H1 (cell line): ENCODE measurements around the gene VPS72. TPM values are rescaled to one million over a fixed set of nuclear protein-coding genes. Genes with fewer than 3 reads are reported as not detected.

Experiments used
- CTCF ChIA-PET: fragments of 300-600 bp; sonication (Branson Sonifier 250); formaldehyde crosslinking; loops from one replicate; lab custom pipeline; 2021; ENCODE audit not compliant: partially characterized antibody; lab: Charles Lee
- POLR2A ChIA-PET: fragments of 300-600 bp; sonication (Branson Sonifier 250); formaldehyde crosslinking; loops from one replicate; lab custom pipeline; 2021; ENCODE audit warnings: inconsistent platforms; ENCODE audit not compliant: partially characterized antibody; lab: Charles Lee
- DNase-seq, 2 experiments: peaks; one replicate each; pipeline versions ENCODE4 v3.0.0 to v3.0.0-alpha.2; 2010 to 2022; ENCODE audit warnings: low spot score in 2 of 2, low read depth in 1 of 2, mixed read lengths in 1 of 2
- FAIRE-seq: peaks from 2 replicates; lab custom pipeline; 2011; peaks lifted over from hg19 to GRCh38; lab: Jason Lieb, UNC
- H2AFZ ChIP-seq: 2 replicates; pipeline ENCODE4 v1.8.1; 2012; ENCODE audit warnings: low read length, inconsistent platforms
- H2AK5ac ChIP-seq: 2 replicates; pipeline ENCODE4 v1.6.1; 2013; ENCODE audit warnings: low read depth, low read length
- H2BK120ac ChIP-seq: replicated peaks from 2 replicates; pipeline ENCODE3; 2013; ENCODE audit warnings: low read depth, low read length, inconsistent platforms
- H2BK12ac ChIP-seq: 2 replicates; pipeline ENCODE4 v1.6.1; 2013; ENCODE audit warnings: low read depth, low read length
- H2BK15ac ChIP-seq: 2 replicates; pipeline ENCODE4 v1.6.1; 2013; ENCODE audit warnings: low read length
- H2BK20ac ChIP-seq: 2 replicates; pipeline ENCODE4 v1.6.1; 2013; ENCODE audit warnings: low read length
- H2BK5ac ChIP-seq: 2 replicates; pipeline ENCODE4 v1.6.1; 2013; ENCODE audit warnings: low read depth, low read length
- H3K14ac ChIP-seq: 2 replicates; pipeline ENCODE4 v1.6.1; 2013; ENCODE audit warnings: inconsistent platforms; ENCODE audit not compliant: insufficient read length
- H3K18ac ChIP-seq: 2 replicates; pipeline ENCODE4 v1.6.1; 2013; ENCODE audit warnings: low read length; ENCODE audit errors: extremely low read depth
- H3K23ac ChIP-seq: 2 replicates; pipeline ENCODE4 v1.6.1; 2013; ENCODE audit warnings: inconsistent platforms; ENCODE audit not compliant: insufficient read length
- H3K23me2 ChIP-seq: 2 replicates; pipeline ENCODE4 v1.6.1; 2013; ENCODE audit warnings: low read depth, low read length
- H3K27ac ChIP-seq: 2 replicates; pipeline ENCODE4 v1.6.1; 2011; ENCODE audit warnings: low read depth, low read length, inconsistent platforms
- H3K27me3 ChIP-seq, 4 experiments: replicated peaks in 1 of 4; 1 replicate in 1 of 4; 2 replicates in 3 of 4; pipeline versions ENCODE4 v1.6.1 to v1.8.1; 2011 to 2013; ENCODE audit warnings: low read length in 3 of 4, mild to moderate bottlenecking in 3 of 4, inconsistent platforms in 2 of 4, mixed read lengths in 2 of 4, moderate library complexity in 1 of 4; ENCODE audit not compliant: control insufficient read depth in 3 of 4, insufficient read depth in 3 of 4; ENCODE audit errors: extremely low read depth in 1 of 4
- H3K36me3 ChIP-seq, 4 experiments: 2 replicates each; pipeline versions ENCODE4 v1.6.1 to v1.8.1; 2011 to 2013; ENCODE audit warnings: mild to moderate bottlenecking in 4 of 4, low read length in 3 of 4, moderate library complexity in 2 of 4, control low read depth in 1 of 4, inconsistent platforms in 1 of 4; ENCODE audit not compliant: insufficient read depth in 4 of 4, control insufficient read depth in 2 of 4
- H3K4ac ChIP-seq: replicated peaks from 2 replicates; pipeline ENCODE3; 2013; ENCODE audit warnings: low read length, low read depth, mixed read lengths, inconsistent platforms; ENCODE audit not compliant: insufficient read length
- H3K4me1 ChIP-seq, 4 experiments: replicated peaks in 1 of 4; 1 replicate in 1 of 4; 2 replicates in 3 of 4; pipeline versions ENCODE4 v1.6.1 to v1.8.1; 2011 to 2013; ENCODE audit warnings: low read length in 3 of 4, inconsistent platforms in 2 of 4, mixed read lengths in 1 of 4; ENCODE audit not compliant: insufficient read depth in 4 of 4, control insufficient read depth in 3 of 4
- H3K4me2 ChIP-seq, 2 experiments: 2 replicates each; pipeline versions ENCODE4 v1.6.1 to v1.8.1; 2011 to 2013; ENCODE audit warnings: low read depth in 2 of 2, low read length in 2 of 2, control low read depth in 1 of 2, inconsistent platforms in 1 of 2, mild to moderate bottlenecking in 1 of 2; ENCODE audit not compliant: insufficient read depth in 1 of 2
- H3K4me3 ChIP-seq, 4 experiments: fragments of 200-600, 300-600 bp in 1 of 4; sonication (generic), shearing (Covaris generic), sonication (Bioruptor Twin) in 1 of 4; 2 replicates each; pipeline versions ENCODE4 v1.5.1 to v1.8.1; 2011 to 2016; ENCODE audit warnings: low read length in 4 of 4, low read depth in 3 of 4, control low read depth in 2 of 4, inconsistent platforms in 2 of 4, mild to moderate bottlenecking in 2 of 4, mixed read lengths in 1 of 4, moderate library complexity in 1 of 4; ENCODE audit not compliant: insufficient read depth in 2 of 4; ENCODE audit errors: extremely low read depth in 1 of 4
- H3K56ac ChIP-seq: replicated peaks from 2 replicates; pipeline ENCODE3; 2013; ENCODE audit warnings: low read depth, mild to moderate bottlenecking, mixed read lengths, low read length, inconsistent platforms; ENCODE audit not compliant: insufficient read length
- H3K79me1 ChIP-seq: 2 replicates; pipeline ENCODE4 v1.6.1; 2013; ENCODE audit warnings: low read depth, low read length, control low read depth
- H3K79me2 ChIP-seq, 2 experiments: 2 replicates each; pipeline versions ENCODE4 v1.6.1 to v1.8.1; 2012 to 2013; ENCODE audit warnings: low read length in 2 of 2, mild to moderate bottlenecking in 2 of 2, inconsistent platforms in 1 of 2; ENCODE audit not compliant: insufficient read depth in 2 of 2, control insufficient read depth in 1 of 2
- H3K9ac ChIP-seq, 4 experiments: replicated peaks in 1 of 4; 1 replicate in 1 of 4; 2 replicates in 3 of 4; pipeline versions ENCODE4 v1.6.1 to v1.8.1; 2011 to 2013; ENCODE audit warnings: low read depth in 3 of 4, low read length in 3 of 4, control low read depth in 2 of 4, mild to moderate bottlenecking in 2 of 4, moderate library complexity in 2 of 4, inconsistent platforms in 1 of 4; ENCODE audit errors: extremely low read depth in 1 of 4
- H3K9me3 ChIP-seq, 2 experiments: 2 replicates each; pipeline versions ENCODE4 v1.6.1 to v1.8.1; 2012 to 2013; ENCODE audit warnings: mild to moderate bottlenecking in 2 of 2, moderate library complexity in 2 of 2, control low read depth in 1 of 2, inconsistent platforms in 1 of 2, low read depth in 1 of 2, low read length in 1 of 2, mixed read lengths in 1 of 2; ENCODE audit not compliant: insufficient read depth in 2 of 2
- H4K20me1 ChIP-seq, 2 experiments: replicated peaks in 1 of 2; 2 replicates each; pipeline versions ENCODE3 to v1.8.1; 2011 to 2013; ENCODE audit warnings: inconsistent platforms in 2 of 2, low read length in 2 of 2, mild to moderate bottlenecking in 1 of 2; ENCODE audit not compliant: insufficient read depth in 2 of 2, control insufficient read depth in 1 of 2
- H4K5ac ChIP-seq: 2 replicates; pipeline ENCODE4 v1.6.1; 2013; ENCODE audit warnings: low read length, low read depth, mixed read lengths, inconsistent platforms; ENCODE audit not compliant: insufficient read length
- H4K8ac ChIP-seq: 2 replicates; pipeline ENCODE4 v1.8.0; 2013; ENCODE audit warnings: mild to moderate bottlenecking, moderate library complexity, low read length, inconsistent platforms; ENCODE audit not compliant: insufficient read depth; ENCODE audit errors: extremely low read depth
- H4K91ac ChIP-seq: replicated peaks from 2 replicates; pipeline ENCODE3; 2013; ENCODE audit warnings: low read length, mixed read lengths, inconsistent platforms; ENCODE audit not compliant: insufficient read length
- CTBP2 ChIP-seq: IDR thresholded peaks from 2 replicates; pipeline ENCODE4 v1.7.0; 2011; ENCODE audit warnings: borderline replicate concordance, mild to moderate bottlenecking, moderate library complexity, mixed read lengths, low read length; ENCODE audit not compliant: insufficient read depth, insufficient read length
- E2F6 ChIP-seq: IDR thresholded peaks from 2 replicates; pipeline ENCODE4 v1.6.1; 2012; ENCODE audit warnings: inconsistent platforms
- EZH2 ChIP-seq: fragments of 200-600 bp; sonication (generic); IDR thresholded peaks from 2 replicates; pipeline ENCODE4 v1.7.1; 2012; ENCODE audit warnings: low read depth, mild to moderate bottlenecking, moderate library complexity, low read length, inconsistent platforms; ENCODE audit not compliant: severe bottlenecking
- HDAC2 ChIP-seq, 2 experiments: fragments of 300-600 bp in 1 of 2; sonication (generic) in 1 of 2; IDR thresholded peaks; 2 replicates each; pipeline ENCODE4 v1.6.1; 2011 to 2012; ENCODE audit warnings: low read depth in 2 of 2, low read length in 2 of 2, mild to moderate bottlenecking in 2 of 2, moderate library complexity in 2 of 2, borderline replicate concordance in 1 of 2, inconsistent platforms in 1 of 2
- JUN ChIP-seq: IDR thresholded peaks from 2 replicates; pipeline ENCODE4 v1.6.1; 2011; ENCODE audit warnings: low read depth, mild to moderate bottlenecking, improper control_type of control experiment, low read length
- KDM5A ChIP-seq: fragments of 200-600 bp; IDR thresholded peaks from 2 replicates; pipeline ENCODE4 v1.7.1; 2012; ENCODE audit warnings: mild to moderate bottlenecking, low read length, inconsistent platforms, mixed read lengths
- NRF1 ChIP-seq: IDR thresholded peaks from 2 replicates; pipeline ENCODE4 v1.6.1; 2011; ENCODE audit warnings: mild to moderate bottlenecking, low read depth, low read length, improper control_type of control experiment
- SP1 ChIP-seq: IDR thresholded peaks from 2 replicates; pipeline ENCODE4 v1.6.1; 2011; ENCODE audit warnings: low read depth, low read length
- SRF ChIP-seq: IDR thresholded peaks from 2 replicates; pipeline ENCODE4 v1.6.1; 2011; ENCODE audit warnings: mild to moderate bottlenecking, low read depth, low read length, moderate library complexity
- WGBS, 2 experiments: shearing (Covaris generic) in 1 of 2; methylation state at CpG; one replicate each; pipeline versions ENCODE4 v1.1.6 to v1.1.7; 2013 to 2015; ENCODE audit warnings: low lambda C conversion rate in 2 of 2, mixed read lengths in 2 of 2, inconsistent platforms in 1 of 2, low coverage in 1 of 2, missing lambda C conversion rate in 1 of 2; ENCODE audit not compliant: insufficient replicate concordance in 2 of 2, insufficient coverage in 1 of 2, insufficient read length in 1 of 2; ENCODE audit errors: extremely low coverage in 1 of 2, missing lambda C conversion rate in 1 of 2; 5-methylcytosine and 5-hydroxymethylcytosine counted together
- polyA plus RNA-seq, 7 experiments: library from polyadenylated mRNA; depleted of rRNA in 3 of 7; stranded (reverse) in 5 of 7; unstranded in 2 of 7; fragments of >200 nt in 5 of 7; fragments of 200-250 nt in 2 of 7; gene quantifications; 1 replicate in 5 of 7; 2 replicates in 1 of 7; 4 replicates in 1 of 7; pipeline versions ENCODE4 v1.2.1 to v1.2.3, GENCODE V29; 2011 to 2013; ENCODE audit warnings: missing spikeins in 2 of 7, mixed read lengths in 2 of 7
- total RNA-seq: library from RNA; stranded (reverse); fragmentation: NEBNext Ultra II Directional; extraction: Animal tissue kit (Norgen Biotek cat#: 25700); gene quantifications from 2 replicates; pipeline ENCODE4 v1.2.1, GENCODE V29; 2021
- TF ChIP-seq, protein P1 (sequence below): IDR thresholded peaks from 2 replicates; pipeline ENCODE4 v1.6.1; 2011; ENCODE audit warnings: low read length, improper control_type of control experiment

VPS72 gene
- total and polyA plus RNA-seq, 2 of the 8 experiments (the other 6 are each of a cell fraction or from before 2014, with no cell fraction given) = 86.6 to 121 TPM

DNA sequence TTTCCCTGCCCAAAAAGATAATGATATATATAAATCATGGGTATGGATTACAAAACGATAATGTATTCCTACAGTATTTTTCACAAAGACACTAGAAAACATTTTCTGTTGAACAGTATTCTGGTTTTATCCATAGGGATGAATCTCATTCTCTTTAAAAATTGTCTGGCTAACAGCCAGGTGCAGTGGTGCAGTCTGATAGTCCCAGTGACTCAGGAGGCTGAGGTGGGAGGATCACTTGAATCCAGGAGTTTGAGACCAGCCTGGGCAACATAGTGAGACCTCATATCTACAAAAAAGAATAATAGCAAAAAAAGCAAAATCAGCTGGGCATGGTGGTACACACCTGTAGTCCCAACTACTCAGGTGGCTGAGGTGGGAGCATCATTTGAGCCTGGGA, 31.6 kb upstream of the VPS72 start:
- WGBS, 2 experiments = 80% methylated on average over 1 of the region's 1 CpG; no CpG with 5 or more reads in 1 of the 2 experiments
- H3K4me1 ChIP-seq = peaks cover 0 to 5% (median under 1%) of the 10 kb centered on the region in 4 experiments; a peak in 2 of 7 replicates
- CTCF ChIA-PET = interaction anchor here (0.6 to 1.1 kb wide), 2 partner anchors 15 to 698 kb away, joined by 3 to 4 read pairs; no protein-coding TSS in a partner anchor
- H3K9me3 ChIP-seq = no peaks in the 10 kb centered on the region
- no peak overlapping the region for H4K8ac ChIP-seq
- no peak overlapping the region for H3K23ac ChIP-seq
- H2BK120ac ChIP-seq = no peak overlapping the region
- H3K4ac ChIP-seq = no peak overlapping the region
- H3K23me2 ChIP-seq = no peaks in the 10 kb centered on the region
- no peaks in the 10 kb centered on the region for H3K27me3 ChIP-seq
- TF ChIP-seq, protein P1, sequence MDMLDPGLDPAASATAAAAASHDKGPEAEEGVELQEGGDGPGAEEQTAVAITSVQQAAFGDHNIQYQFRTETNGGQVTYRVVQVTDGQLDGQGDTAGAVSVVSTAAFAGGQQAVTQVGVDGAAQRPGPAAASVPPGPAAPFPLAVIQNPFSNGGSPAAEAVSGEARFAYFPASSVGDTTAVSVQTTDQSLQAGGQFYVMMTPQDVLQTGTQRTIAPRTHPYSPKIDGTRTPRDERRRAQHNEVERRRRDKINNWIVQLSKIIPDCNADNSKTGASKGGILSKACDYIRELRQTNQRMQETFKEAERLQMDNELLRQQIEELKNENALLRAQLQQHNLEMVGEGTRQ = no peak
- TF ChIP-seq JUN (no peak), EZH2 (no peak), CTBP2 (no peak), SP1 (no peak), HDAC2 (IDR thresholded peaks at IDR 0.05; ENCODE audit: borderline replicate concordance in 1 of 2, low read depth in 2 of 2, low read length in 2 of 2) (no peak), NRF1 (no peak), SRF (no peak), KDM5A (no peak), E2F6 (no peak)
- TF ChIP-seq, all 59 proteins: peak for 0
- Histone ChIP-seq H3K36me3 (peaks cover 2 to 17% (median 6%) of the 10 kb centered on the region in 4 experiments; a peak in 3 of 8 replicates), H3K14ac (no peak overlapping the region), H4K5ac (no peak overlapping the region), H2BK12ac (no peak overlapping the region), H3K4me3 (no peak overlapping the region), H2AFZ (no peak overlapping the region), H2BK5ac (no peak overlapping the region), H2BK20ac (no peak overlapping the region), H2BK15ac (no peak overlapping the region), H3K79me2 (peaks cover 6 to 72% of the 10 kb centered on the region in 2 experiments; a peak in 2 of 4 replicates), H3K79me1 (no peaks in the 10 kb centered on the region; the same call in 1 of the 2 replicates), H3K9ac (no peak overlapping the region), H3K56ac (no peak overlapping the region), H3K18ac (no peak overlapping the region), H4K91ac (no peak overlapping the region), H3K27ac (no peak overlapping the region), H2AK5ac (no peak overlapping the region), H3K4me2 (no peak overlapping the region), H4K20me1 (peaks cover 2 to 5% of the 10 kb centered on the region in 2 experiments)
- FAIRE-seq (no peak), DNase-seq (no peak)
- POLR2A ChIA-PET = interaction anchor here (1.4 kb wide), 2 partner anchors 10 to 13 kb away, joined by 3 to 5 read pairs; no protein-coding TSS in a partner anchor
